ENCODE measurements around the gene OVOL2. TPM values are rescaled to one million over a fixed set of nuclear protein-coding genes. Genes with fewer than 3 reads are reported as not detected.

The OVOL2 gene
- total and polyA plus RNA-seq, 4 donors: 2.7 to 11.2 (median 7.2) TPM

- 69 to 75% methylated on average over 5 of the region's 5 CpGs for WGBS, 2 donors
- ATAC-seq (ENCODE audit: insufficient read depth, low FRiP score) (no peak), DNase-seq (no peak)
- no peak overlapping the region for H3K27ac ChIP-seq (ENCODE audit: low read depth in 1 of 2, low read length in 1 of 2)
- no peaks in the 10 kb centered on the region for H3K36me3 ChIP-seq (ENCODE audit: control insufficient read depth in 4 of 4, insufficient read depth in 4 of 4, low read length in 4 of 4)
- no peak overlapping the region for H3K4me3 ChIP-seq
- no peaks in the 10 kb centered on the region for H3K9me3 ChIP-seq (ENCODE audit: control insufficient read depth in 4 of 4, insufficient read depth in 3 of 4, low read length in 3 of 4)
- no peak overlapping the region for H3K9ac ChIP-seq (ENCODE audit: insufficient read depth in 1 of 2, low read length in 2 of 2)
- peaks cover 0 to 4% (median 0%) of the 10 kb centered on the region in 5 donors for H3K4me1 ChIP-seq (ENCODE audit: control insufficient read depth in 5 of 5, insufficient read depth in 5 of 5, low read length in 5 of 5)
- H3K27me3 ChIP-seq (ENCODE audit: control insufficient read depth in 3 of 3, insufficient read depth in 3 of 3, low read length in 2 of 3): no peaks in the 10 kb centered on the region
- TF ChIP-seq, protein P1, sequence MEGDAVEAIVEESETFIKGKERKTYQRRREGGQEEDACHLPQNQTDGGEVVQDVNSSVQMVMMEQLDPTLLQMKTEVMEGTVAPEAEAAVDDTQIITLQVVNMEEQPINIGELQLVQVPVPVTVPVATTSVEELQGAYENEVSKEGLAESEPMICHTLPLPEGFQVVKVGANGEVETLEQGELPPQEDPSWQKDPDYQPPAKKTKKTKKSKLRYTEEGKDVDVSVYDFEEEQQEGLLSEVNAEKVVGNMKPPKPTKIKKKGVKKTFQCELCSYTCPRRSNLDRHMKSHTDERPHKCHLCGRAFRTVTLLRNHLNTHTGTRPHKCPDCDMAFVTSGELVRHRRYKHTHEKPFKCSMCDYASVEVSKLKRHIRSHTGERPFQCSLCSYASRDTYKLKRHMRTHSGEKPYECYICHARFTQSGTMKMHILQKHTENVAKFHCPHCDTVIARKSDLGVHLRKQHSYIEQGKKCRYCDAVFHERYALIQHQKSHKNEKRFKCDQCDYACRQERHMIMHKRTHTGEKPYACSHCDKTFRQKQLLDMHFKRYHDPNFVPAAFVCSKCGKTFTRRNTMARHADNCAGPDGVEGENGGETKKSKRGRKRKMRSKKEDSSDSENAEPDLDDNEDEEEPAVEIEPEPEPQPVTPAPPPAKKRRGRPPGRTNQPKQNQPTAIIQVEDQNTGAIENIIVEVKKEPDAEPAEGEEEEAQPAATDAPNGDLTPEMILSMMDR (IDR thresholded peaks at IDR 0.05; ENCODE audit: control extremely low read depth, extremely low read depth): no peak
Measured at GRCh38 chr20:18034039-18034438, 23.7 kb downstream of the OVOL2 start.

- H3K36me3 ChIP-seq (ENCODE audit: control insufficient read depth in 4 of 4, insufficient read depth in 4 of 4, low read length in 4 of 4): no peaks in the 10 kb centered on the region
- 73 to 85% methylated on average over 17 of the region's 17 CpGs for WGBS, 2 donors
- peaks cover 0 to 4% (median 0%) of the 10 kb centered on the region in 5 donors for H3K4me1 ChIP-seq (ENCODE audit: control insufficient read depth in 5 of 5, insufficient read depth in 5 of 5, low read length in 5 of 5)
- ATAC-seq (ENCODE audit: insufficient read depth, low FRiP score): no peak
- H3K4me3 ChIP-seq: no peak overlapping the region
- H3K27ac ChIP-seq (ENCODE audit: low read depth in 1 of 2, low read length in 1 of 2): no peak overlapping the region
- no peaks in the 10 kb centered on the region for H3K27me3 ChIP-seq (ENCODE audit: control insufficient read depth in 3 of 3, insufficient read depth in 3 of 3, low read length in 2 of 3)
- no peak for DNase-seq
- H3K9me3 ChIP-seq (ENCODE audit: control insufficient read depth in 4 of 4, insufficient read depth in 3 of 4, low read length in 3 of 4): no peaks in the 10 kb centered on the region
- H3K9ac ChIP-seq (ENCODE audit: insufficient read depth in 1 of 2, low read length in 2 of 2): no peak overlapping the region
- TF ChIP-seq, protein P1 (IDR thresholded peaks at IDR 0.05; ENCODE audit: control extremely low read depth, extremely low read depth): no peak
Measured at GRCh38 chr20:18032977-18033892, 24.5 kb downstream of the OVOL2 start.

- Histone ChIP-seq H3K4me1 (ENCODE audit: control insufficient read depth in 5 of 5, insufficient read depth in 5 of 5, low read length in 5 of 5) (peaks cover 0 to 4% (median 0%) of the 10 kb centered on the region in 5 donors), H3K27ac (ENCODE audit: low read depth in 1 of 2, low read length in 1 of 2) (no peak overlapping the region), H3K27me3 (ENCODE audit: control insufficient read depth in 3 of 3, insufficient read depth in 3 of 3, low read length in 2 of 3) (no peaks in the 10 kb centered on the region), H3K36me3 (ENCODE audit: control insufficient read depth in 4 of 4, insufficient read depth in 4 of 4, low read length in 4 of 4) (no peaks in the 10 kb centered on the region), H3K9ac (ENCODE audit: insufficient read depth in 1 of 2, low read length in 2 of 2) (no peak overlapping the region), H3K9me3 (ENCODE audit: control insufficient read depth in 4 of 4, insufficient read depth in 3 of 4, low read length in 3 of 4) (no peaks in the 10 kb centered on the region), H3K4me3 (no peak overlapping the region)
- DNase-seq (no peak), ATAC-seq (ENCODE audit: insufficient read depth, low FRiP score) (no peak)
- TF ChIP-seq, protein P1 (IDR thresholded peaks at IDR 0.05; ENCODE audit: control extremely low read depth, extremely low read depth): no peak
- WGBS, 2 donors: 87 to 89% methylated on average over 7 of the region's 7 CpGs
Measured at GRCh38 chr20:18031888-18032509, 25.7 kb downstream of the OVOL2 start.
